Activated CD8-positive, alpha-beta memory T cell treated with anti-CD3 and anti-CD28 coated beads, Interleukin-2, amount 10 ng/mL, durations not matched to agents 7 days and 5 days (primary cell): ENCODE data around the gene UTS2R. TPM values are rescaled to one million over a fixed set of nuclear protein-coding genes. Genes with fewer than 3 reads are reported as not detected.

ENCODE experiments used
- ATAC-seq: fragments of 150-1000 bp; cut with Tn5 transposase; one replicate; pipeline ENCODE4 v1.10.0; 2021; ENCODE audit warnings: moderate library complexity
- CTCF ChIA-PET: fragments of 350-600 bp; sonication (Branson Sonifier 250); formaldehyde crosslinking; loops from one replicate; lab custom pipeline; 2021; ENCODE audit warnings: antibody characterized with exemption; lab: Charles Lee
- DNase-seq: peaks from one replicate; pipeline ENCODE4 v3.0.0-alpha.2; 2020
- H3K27ac Mint-ChIP-seq: one replicate; pipeline ENCODE4 v1.8.0; 2021; ENCODE audit warnings: mild to moderate bottlenecking, mixed read lengths
- H3K27me3 Mint-ChIP-seq: one replicate; pipeline ENCODE4 v1.8.0; 2021; ENCODE audit warnings: mixed read lengths
- H3K36me3 Mint-ChIP-seq: one replicate; pipeline ENCODE4 v1.8.0; 2021; ENCODE audit warnings: mild to moderate bottlenecking, mixed read lengths
- H3K4me1 Mint-ChIP-seq: one replicate; pipeline ENCODE4 v1.8.0; 2021; ENCODE audit warnings: mixed read lengths
- H3K4me3 Mint-ChIP-seq: one replicate; pipeline ENCODE4 v1.8.0; 2021; ENCODE audit warnings: mild to moderate bottlenecking, moderate library complexity, mixed read lengths
- H3K9me3 Mint-ChIP-seq: one replicate; pipeline ENCODE4 v1.8.0; 2022; ENCODE audit warnings: low read depth, mixed read lengths
- total RNA-seq, 2 experiments: library from RNA; stranded (reverse); gene quantifications; one replicate each; pipeline ENCODE4 v1.2.3, GENCODE V29; 2021

UTS2R gene
- total RNA-seq, result under 1 TPM in 1 of 2 experiments, not detected in 1; 0.16 TPM

- no peak for DNase-seq
- H3K36me3 Mint-ChIP-seq, result no peaks in the 10 kb centered on the region
- H3K4me3 Mint-ChIP-seq, result peak within 1 kb of the TSS; percentile 54
- CTCF ChIA-PET, result interaction anchor here (1.1 to 2.1 kb wide), 5 partner anchors 21 to 74 kb away, joined by 3 to 8 read pairs (median 3); no protein-coding TSS in a partner anchor
- H3K27ac Mint-ChIP-seq, result no peak within 1 kb of the TSS
- peaks cover 64% of the 10 kb centered on the region for H3K27me3 Mint-ChIP-seq
- H3K9me3 Mint-ChIP-seq, result no peaks in the 10 kb centered on the region
- peaks cover 11% of the 10 kb centered on the region for H3K4me1 Mint-ChIP-seq
- ATAC-seq, result no peak
These were observed at the start of gene UTS2R for GRCh38 chr17:82371333-82372248. TSS of gene UTS2R (plus strand) at chr17:82371765. CDS start at chr17:82374325, 2,560 bp downstream.

- Mint-ChIP-seq H3K27me3 (no peaks in the 10 kb centered on the region), H3K27ac (peak overlapping the region; percentile 65), H3K4me3 (peak overlapping the region; percentile 40), H3K36me3 (no peaks in the 10 kb centered on the region), H3K9me3 (no peaks in the 10 kb centered on the region), H3K4me1 (peaks cover 16% of the 10 kb centered on the region)
- DNase-seq, result no peak
- CTCF ChIA-PET, result interaction anchor here (1.2 to 8.6 kb wide), 7 partner anchors 11 to 121 kb away, joined by 3 to 154 read pairs (median 6); partner anchors contain the start of genes CSNK1D and SECTM1
- no peak for ATAC-seq
These were observed 49.6 kb upstream of the UTS2R start for GRCh38 chr17:82321947-82322466.

DNA sequence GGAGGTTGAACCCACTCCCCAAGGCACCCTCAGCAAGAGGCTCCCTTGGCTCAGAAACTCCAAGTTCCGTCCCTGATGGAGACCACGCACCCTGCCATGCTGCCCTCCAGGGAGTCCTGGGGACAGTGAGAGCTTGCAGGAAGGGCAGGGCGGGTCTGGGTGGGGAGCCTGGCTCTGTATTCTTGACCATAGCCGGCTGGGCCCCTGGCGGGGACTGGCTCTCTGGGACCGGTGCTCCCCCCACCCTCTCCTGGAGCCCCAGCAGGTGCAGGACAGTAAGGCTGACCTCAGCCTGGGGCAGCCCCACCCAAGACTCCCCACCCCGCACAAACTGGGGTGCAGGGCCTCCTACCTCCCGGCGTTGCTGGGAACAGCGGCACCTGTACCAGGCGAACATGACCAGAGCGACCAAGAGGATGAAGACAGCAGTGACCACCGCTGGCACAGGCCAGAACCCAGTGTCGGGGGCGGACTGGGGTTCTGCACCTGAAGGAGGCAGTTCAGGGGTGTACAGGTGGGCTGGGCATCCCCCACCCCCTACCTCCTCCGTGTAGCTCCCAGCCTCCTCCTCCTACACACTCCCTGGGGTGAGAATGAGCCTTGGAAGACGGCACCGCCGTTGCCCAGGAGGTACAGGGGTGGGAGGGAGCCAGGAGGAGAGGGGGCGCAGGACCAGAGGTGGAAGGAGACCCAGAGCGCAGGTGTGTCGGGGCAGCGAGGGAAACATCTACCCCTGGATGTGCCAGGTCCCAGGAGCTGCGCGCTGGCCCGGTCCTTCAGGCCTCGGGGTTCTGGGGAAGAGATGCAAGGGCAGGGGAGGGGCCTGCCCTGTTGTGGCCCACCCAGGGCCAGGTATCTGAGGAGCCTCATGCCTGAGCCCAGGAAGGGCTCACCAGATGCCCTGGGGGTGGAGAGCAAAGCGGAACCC lies 48.8 kb upstream of the UTS2R start:
- CTCF ChIA-PET, result interaction anchor here (1.2 to 8.6 kb wide), 4 partner anchors 11 to 122 kb away, joined by 3 to 154 read pairs (median 26); partner anchors contain the start of gene SECTM1
- DNase-seq (no peak), ATAC-seq (no peak)
- no peaks in the 10 kb centered on the region for H3K36me3 Mint-ChIP-seq
- no peaks in the 10 kb centered on the region for H3K9me3 Mint-ChIP-seq
- no peak overlapping the region for H3K27ac Mint-ChIP-seq
- no peaks in the 10 kb centered on the region for H3K27me3 Mint-ChIP-seq
- peaks cover 16% of the 10 kb centered on the region for H3K4me1 Mint-ChIP-seq
- H3K4me3 Mint-ChIP-seq, result no peak overlapping the region

DNA sequence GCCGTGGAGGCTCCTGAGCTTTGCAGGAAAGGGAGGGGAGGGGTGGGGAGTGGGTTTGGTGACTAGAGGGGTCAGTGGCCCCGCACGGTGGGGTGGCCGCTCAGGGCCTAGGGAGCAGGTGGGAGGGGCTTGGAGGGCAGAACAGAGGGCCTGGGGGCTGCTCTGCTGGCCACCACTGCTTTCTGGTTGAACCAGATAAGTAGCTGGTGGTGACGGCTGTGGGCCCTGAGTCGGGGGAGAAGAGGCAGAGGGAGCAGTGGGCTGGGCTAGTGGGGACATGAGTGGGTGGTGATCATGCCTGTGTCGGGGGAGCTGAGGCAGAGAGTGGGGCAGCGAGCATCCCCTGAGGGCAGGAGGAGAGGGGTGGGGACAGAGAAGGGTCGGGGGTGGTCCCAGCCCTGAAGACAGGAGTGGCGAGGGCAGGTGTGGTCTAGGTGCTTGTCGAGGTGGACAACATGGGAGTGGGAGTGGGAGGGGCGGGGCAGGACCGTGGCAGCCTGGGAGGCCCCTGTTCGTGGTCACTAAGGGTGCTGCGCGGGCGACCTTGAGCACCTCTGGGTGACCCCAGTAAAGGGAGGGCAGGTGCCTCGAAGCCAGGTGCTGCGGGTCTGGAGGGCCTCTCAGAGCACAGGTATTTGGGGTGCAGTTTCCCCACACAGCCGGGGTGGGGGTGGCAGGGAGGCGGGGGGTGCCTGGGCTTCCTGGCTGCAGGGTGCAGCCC lies 47.9 kb upstream of the UTS2R start:
- Mint-ChIP-seq H3K4me1 (peaks cover 16% of the 10 kb centered on the region), H3K36me3 (no peaks in the 10 kb centered on the region), H3K4me3 (no peak overlapping the region), H3K27ac (no peak overlapping the region), H3K27me3 (no peaks in the 10 kb centered on the region), H3K9me3 (no peaks in the 10 kb centered on the region)
- DNase-seq, result no peak
- CTCF ChIA-PET, result interaction anchor here (6.1 to 8.6 kb wide), 2 partner anchors 22 to 87 kb away, joined by 48 to 154 read pairs; no protein-coding TSS in a partner anchor
- ATAC-seq, result no peak

GRCh38 chr17:82324566-82325285 lies 46.8 kb upstream of the UTS2R start:
- DNase-seq (no peak), ATAC-seq (no peak)
- no peaks in the 10 kb centered on the region for H3K36me3 Mint-ChIP-seq
- no peaks in the 10 kb centered on the region for H3K27me3 Mint-ChIP-seq
- H3K4me1 Mint-ChIP-seq, result peaks cover 16% of the 10 kb centered on the region
- H3K9me3 Mint-ChIP-seq, result no peaks in the 10 kb centered on the region
- CTCF ChIA-PET, result interaction anchor here (1.1 to 8.6 kb wide), 3 partner anchors 23 to 88 kb away, joined by 3 to 154 read pairs (median 48); no protein-coding TSS in a partner anchor
- H3K27ac Mint-ChIP-seq, result peak overlapping the region; percentile 2
- H3K4me3 Mint-ChIP-seq, result no peak overlapping the region

DNA sequence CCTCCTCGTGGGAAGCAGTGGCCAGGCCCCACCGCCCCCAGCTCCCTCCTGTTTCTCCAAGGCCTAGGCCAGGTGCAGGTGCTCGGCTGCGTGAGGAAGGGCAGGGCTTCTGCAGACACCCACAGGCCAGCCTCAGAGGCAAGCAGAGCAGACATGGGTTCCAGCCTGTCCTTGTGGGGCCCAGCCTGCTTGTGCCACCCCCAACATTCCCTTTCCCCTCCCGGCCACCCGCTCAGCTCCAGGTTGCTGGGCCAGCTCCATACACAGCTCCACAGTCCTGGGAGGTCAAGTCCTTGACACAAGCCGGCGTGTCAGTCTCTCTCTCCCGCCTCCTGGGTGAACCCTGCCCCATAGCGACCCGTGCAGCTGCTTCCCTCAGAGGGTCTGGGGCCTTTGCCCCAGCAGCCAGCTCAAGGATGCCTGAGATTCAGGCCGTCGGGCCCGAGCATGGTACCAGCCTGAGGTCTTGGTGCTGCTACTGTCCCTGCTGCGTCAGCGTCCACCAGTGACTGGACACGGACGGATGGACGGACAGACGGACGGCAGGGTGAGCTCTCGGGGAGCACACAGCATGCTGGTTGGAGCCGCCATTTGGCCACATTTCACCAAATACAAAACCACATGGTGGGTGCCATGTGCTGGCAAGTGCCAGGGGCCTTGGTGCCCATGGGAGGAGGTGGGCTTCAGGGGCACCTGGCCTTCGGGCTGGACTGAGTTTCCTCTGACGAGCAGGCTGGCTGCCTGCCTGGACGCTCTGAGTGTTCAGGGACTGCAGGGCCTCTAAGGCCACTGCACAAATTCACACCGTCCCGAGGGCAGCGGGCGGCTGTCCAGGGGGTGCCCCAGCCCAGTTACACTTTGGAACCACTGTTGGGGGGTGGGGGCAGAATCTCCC lies 46.0 kb upstream of the UTS2R start:
- CTCF ChIA-PET, result interaction anchor here (1.1 to 8.6 kb wide), 4 partner anchors 24 to 88 kb away, joined by 3 to 154 read pairs (median 26); no protein-coding TSS in a partner anchor
- Mint-ChIP-seq H3K4me1 (peaks cover 14% of the 10 kb centered on the region), H3K27ac (no peak overlapping the region), H3K36me3 (no peaks in the 10 kb centered on the region), H3K27me3 (no peaks in the 10 kb centered on the region), H3K9me3 (no peaks in the 10 kb centered on the region), H3K4me3 (no peak overlapping the region)
- DNase-seq (no peak), ATAC-seq (no peak)

- H3K9me3 Mint-ChIP-seq, result no peaks in the 10 kb centered on the region
- H3K4me3 Mint-ChIP-seq, result no peak overlapping the region
- DNase-seq (no peak), ATAC-seq (no peak)
- H3K4me1 Mint-ChIP-seq, result peaks cover 8% of the 10 kb centered on the region
- no peaks in the 10 kb centered on the region for H3K36me3 Mint-ChIP-seq
- no peak overlapping the region for H3K27ac Mint-ChIP-seq
- H3K27me3 Mint-ChIP-seq, result peaks cover 14% of the 10 kb centered on the region
- CTCF ChIA-PET, result interaction anchor here (1.8 to 8.6 kb wide), 2 partner anchors 10 to 26 kb away, joined by 6 to 154 read pairs; partner anchors contain the start of gene CD7
These were observed 44.3 kb upstream of the UTS2R start for GRCh38 chr17:82327289-82327688.

- peaks cover 8% of the 10 kb centered on the region for H3K4me1 Mint-ChIP-seq
- H3K27me3 Mint-ChIP-seq, result peaks cover 18% of the 10 kb centered on the region
- H3K36me3 Mint-ChIP-seq, result no peaks in the 10 kb centered on the region
- CTCF ChIA-PET, result interaction anchor here (1.8 to 8.6 kb wide), 2 partner anchors 10 to 26 kb away, joined by 6 to 154 read pairs; partner anchors contain the start of gene CD7
- H3K9me3 Mint-ChIP-seq, result no peaks in the 10 kb centered on the region
- no peak overlapping the region for H3K27ac Mint-ChIP-seq
- no peak for DNase-seq
- no peak overlapping the region for H3K4me3 Mint-ChIP-seq
- no peak for ATAC-seq
These were observed 43.8 kb upstream of the UTS2R start for GRCh38 chr17:82327757-82328140.

GRCh38 chr17:82328141-82328993 lies 43.2 kb upstream of the UTS2R start:
- CTCF ChIA-PET, result interaction anchor here (1.8 kb wide), 1 partner anchor 11 kb away, joined by 6 read pairs; the partner anchor contains the start of gene CD7
- H3K9me3 Mint-ChIP-seq, result no peaks in the 10 kb centered on the region
- no peak overlapping the region for H3K4me3 Mint-ChIP-seq
- peaks cover 22% of the 10 kb centered on the region for H3K27me3 Mint-ChIP-seq
- DNase-seq (no peak), ATAC-seq (no peak)
- no peak overlapping the region for H3K27ac Mint-ChIP-seq
- no peaks in the 10 kb centered on the region for H3K36me3 Mint-ChIP-seq
- H3K4me1 Mint-ChIP-seq, result peaks cover 8% of the 10 kb centered on the region

GRCh38 chr17:82328994-82329507 lies 42.5 kb upstream of the UTS2R start:
- CTCF ChIA-PET, result interaction anchor here (1.2 kb wide), 1 partner anchor 8 kb away, joined by 3 read pairs; no protein-coding TSS in a partner anchor
- ATAC-seq (no peak), DNase-seq (no peak)
- Mint-ChIP-seq H3K27ac (no peak overlapping the region), H3K9me3 (no peaks in the 10 kb centered on the region), H3K4me1 (peaks cover 8% of the 10 kb centered on the region), H3K36me3 (no peaks in the 10 kb centered on the region), H3K4me3 (no peak overlapping the region), H3K27me3 (peaks cover 22% of the 10 kb centered on the region)
